GM10266 (cell line): ENCODE data around the gene ADGRL1.

Source experiments
- DNase-seq: peaks from one replicate; pipeline ENCODE4 v3.0.0; 2012; ENCODE audit errors: extremely low spot score
- TF ChIP-seq, protein P1 (sequence below): IDR thresholded peaks from 2 replicates; pipeline ENCODE4 v1.5.1; 2012; ENCODE audit warnings: mild to moderate bottlenecking, low read depth; ENCODE audit not compliant: control insufficient read depth, insufficient read depth; ENCODE audit errors: missing control alignments

The ADGRL1 gene

DNA sequence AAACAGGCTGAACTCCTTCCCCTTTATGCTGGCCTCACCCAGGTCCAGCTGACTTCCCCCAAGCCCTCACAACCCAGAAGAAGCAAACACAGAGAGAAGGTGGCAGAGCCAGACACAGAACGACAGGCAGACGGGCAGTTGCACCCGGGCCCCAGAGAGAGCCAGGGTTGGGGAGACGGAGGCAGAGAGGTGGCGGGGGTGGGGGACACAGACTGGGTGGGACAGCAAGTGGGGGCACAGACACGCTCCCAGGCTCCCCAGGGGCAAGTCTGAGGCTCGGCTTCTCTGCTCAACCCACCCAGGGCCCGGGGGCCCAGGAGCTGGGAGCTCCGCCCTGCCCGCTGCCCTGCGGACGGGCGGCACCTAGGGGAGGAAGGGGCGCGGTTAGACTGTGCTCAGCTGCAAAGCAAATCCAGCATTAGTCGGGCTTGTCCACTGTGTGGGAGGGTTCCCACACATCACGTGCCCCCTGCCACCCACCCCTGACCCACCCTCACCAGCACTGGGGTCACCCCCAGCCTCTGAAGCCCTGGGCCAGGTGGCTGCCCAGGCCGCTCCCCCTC, 38.3 kb downstream of the ADGRL1 start:
- TF ChIP-seq, protein P1, sequence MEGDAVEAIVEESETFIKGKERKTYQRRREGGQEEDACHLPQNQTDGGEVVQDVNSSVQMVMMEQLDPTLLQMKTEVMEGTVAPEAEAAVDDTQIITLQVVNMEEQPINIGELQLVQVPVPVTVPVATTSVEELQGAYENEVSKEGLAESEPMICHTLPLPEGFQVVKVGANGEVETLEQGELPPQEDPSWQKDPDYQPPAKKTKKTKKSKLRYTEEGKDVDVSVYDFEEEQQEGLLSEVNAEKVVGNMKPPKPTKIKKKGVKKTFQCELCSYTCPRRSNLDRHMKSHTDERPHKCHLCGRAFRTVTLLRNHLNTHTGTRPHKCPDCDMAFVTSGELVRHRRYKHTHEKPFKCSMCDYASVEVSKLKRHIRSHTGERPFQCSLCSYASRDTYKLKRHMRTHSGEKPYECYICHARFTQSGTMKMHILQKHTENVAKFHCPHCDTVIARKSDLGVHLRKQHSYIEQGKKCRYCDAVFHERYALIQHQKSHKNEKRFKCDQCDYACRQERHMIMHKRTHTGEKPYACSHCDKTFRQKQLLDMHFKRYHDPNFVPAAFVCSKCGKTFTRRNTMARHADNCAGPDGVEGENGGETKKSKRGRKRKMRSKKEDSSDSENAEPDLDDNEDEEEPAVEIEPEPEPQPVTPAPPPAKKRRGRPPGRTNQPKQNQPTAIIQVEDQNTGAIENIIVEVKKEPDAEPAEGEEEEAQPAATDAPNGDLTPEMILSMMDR: peak; percentile 6
- DNase-seq: no peak

DNA sequence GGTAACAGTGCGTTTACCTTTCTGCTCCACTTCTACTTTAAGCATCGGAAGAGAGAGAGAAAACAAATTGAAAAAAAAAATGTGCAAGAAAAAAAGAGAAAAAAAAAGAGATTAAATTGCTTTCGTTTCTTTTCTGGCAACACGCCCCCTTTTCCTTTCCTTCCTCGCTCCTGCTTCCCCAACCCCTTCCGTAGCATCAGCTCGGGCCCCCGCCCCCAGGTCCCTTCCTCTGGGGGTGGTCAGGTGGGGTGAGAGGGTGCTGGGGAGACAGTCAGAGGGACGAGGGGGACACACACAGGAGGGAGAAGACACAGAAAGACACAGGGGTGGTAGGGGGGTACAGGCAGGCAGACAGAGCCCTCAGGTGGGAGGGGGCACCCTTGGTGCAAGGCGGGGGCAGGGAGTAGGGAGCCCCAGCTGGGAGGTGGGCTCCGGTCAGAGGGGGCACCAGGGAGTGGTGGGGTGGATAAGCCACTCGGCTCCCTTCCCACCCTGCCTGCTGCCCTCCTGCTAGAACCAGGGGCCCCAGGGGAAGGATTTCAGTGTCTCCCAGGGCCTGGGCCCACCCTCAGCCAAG, 38.9 kb downstream of the ADGRL1 start:
- no peak for DNase-seq
- TF ChIP-seq, protein P1: no peak

DNA sequence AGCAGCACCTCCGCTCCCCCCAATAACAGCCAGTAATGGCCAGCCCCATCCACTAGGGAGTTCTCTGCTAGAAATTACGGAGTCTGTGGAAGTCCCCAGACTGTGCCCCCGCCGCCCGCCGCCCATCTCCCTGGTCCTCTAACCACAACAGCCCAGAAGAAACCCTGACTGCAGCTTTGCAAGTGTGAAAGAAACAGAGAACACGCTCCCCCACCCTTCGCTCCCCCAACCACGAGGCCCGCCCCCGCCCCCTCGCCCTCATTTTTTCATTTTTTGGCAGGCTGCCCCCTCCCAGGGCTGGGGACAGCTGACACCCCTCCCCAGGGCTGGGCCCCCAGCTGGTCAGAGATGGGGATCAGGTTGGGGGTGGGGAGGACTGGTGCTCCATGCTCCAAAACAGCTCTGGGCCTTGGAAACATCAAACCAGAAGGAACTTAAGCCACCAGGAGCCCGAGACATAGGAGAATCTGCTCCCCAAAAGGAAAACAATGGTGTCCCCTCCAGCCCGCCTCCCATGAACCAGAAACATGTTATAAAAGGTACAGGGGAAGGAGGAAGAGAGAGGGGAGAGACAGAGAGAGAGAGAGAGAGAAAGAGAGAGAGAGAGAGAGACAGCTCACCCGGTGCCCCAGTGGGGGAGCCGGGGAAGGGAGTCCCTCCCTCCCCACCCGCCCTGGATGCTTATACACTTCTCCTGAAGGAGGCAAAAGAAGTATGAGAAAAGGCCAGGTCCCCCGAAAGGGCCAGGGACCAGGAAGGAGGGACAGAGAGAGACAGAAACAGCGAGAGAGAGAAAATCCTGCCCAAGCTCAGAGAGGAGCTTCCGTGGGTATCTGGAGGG, 39.8 kb downstream of the ADGRL1 start:
- TF ChIP-seq, protein P1: no peak
- DNase-seq: no peak

DNA sequence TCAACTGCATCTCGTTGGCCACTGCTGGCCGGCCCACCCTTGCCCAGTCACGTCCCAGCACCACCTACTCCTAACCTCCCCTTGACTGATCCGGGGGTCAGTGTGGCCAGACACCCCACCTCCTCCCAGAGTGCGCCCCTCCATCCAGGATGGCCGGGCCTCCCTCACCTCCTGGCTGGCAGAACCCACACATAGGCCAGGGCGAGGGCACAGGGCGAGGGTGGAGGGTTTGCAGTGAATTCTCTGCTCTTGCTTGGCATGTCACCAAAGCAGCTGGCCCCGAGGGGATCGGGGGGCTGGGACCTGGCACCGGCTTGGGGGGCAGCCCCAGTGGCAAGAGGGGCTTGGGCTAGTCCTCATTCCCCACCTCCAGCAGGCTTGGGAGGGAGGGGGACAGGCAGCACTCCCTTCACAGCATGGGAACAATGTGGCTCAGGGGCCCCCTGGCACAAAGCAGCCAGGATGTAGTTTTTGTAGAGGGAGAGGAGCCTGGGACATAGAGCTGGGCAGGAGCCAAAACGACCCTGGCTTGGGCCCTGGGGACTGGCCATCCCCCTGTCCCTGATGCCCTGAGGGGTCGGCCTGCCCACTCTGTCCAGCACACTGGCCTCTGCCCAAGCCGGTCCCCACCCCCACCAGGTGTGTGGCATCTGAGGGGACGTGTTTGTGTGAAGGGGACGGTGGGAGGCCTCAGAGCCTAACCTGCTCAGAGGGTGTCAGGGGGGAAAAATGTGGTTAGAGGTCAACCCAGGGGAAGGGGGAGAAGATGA, 41.1 kb downstream of the ADGRL1 start:
- TF ChIP-seq, protein P1: no peak

DNA sequence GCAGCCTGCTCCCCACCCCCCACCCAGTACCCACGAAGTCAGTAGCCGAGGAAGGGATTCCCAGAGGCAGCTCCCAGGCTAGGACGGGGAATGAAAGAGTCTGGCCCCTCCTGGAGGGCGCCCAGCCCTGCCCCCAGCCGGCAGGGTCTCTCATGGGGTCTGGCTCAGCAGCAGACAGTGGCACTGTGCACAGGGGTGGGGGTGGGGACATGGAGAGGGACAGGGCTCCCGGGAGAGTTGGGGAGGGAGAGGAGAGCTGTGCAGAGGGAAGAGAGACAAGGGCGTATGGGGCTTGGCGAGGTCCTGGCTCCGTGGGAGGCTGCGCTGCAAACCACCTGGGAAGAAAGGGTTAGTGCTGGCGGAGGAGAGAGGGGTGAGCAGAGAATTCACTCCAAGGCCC, 41.9 kb downstream of the ADGRL1 start:
- no peak for DNase-seq
- TF ChIP-seq, protein P1: no peak

More for the DNA sequence above, 41.1 kb downstream of the ADGRL1 start:
- no peak for DNase-seq

DNA sequence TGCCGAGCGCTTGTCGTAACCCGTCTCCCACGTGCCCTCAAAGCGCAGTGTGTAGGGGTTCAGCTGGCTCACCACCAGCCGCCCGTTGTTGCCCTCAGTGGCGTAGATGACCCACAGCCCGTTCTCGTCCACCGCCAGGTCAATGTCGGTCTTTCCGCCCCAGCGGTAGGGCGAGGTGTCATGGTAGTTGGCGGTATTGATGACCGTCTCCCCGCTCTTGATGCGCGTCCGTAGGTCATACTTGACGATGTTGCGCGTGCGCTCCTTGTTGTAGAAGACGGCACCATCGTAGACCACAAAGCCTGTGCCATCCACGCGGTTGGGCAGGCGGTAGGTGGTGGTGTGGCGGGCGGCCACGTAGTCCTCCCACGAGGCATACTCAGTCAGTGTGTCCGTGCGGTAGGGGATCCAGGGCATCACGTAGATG, 43.1 kb downstream of the ADGRL1 start:
- TF ChIP-seq, protein P1: no peak

More for the DNA sequence above, 43.1 kb downstream of the ADGRL1 start:
- no peak for DNase-seq
